ENCODE data around the gene SP2. TPM values are rescaled to one million over a fixed set of nuclear protein-coding genes. Genes with fewer than 3 reads are reported as not detected.

Gene SP2
- total and polyA plus RNA-seq, 2 donors (not counting 1 experiment from before 2014, with no cell fraction given), result 1.5 to 2.6 TPM

DNA sequence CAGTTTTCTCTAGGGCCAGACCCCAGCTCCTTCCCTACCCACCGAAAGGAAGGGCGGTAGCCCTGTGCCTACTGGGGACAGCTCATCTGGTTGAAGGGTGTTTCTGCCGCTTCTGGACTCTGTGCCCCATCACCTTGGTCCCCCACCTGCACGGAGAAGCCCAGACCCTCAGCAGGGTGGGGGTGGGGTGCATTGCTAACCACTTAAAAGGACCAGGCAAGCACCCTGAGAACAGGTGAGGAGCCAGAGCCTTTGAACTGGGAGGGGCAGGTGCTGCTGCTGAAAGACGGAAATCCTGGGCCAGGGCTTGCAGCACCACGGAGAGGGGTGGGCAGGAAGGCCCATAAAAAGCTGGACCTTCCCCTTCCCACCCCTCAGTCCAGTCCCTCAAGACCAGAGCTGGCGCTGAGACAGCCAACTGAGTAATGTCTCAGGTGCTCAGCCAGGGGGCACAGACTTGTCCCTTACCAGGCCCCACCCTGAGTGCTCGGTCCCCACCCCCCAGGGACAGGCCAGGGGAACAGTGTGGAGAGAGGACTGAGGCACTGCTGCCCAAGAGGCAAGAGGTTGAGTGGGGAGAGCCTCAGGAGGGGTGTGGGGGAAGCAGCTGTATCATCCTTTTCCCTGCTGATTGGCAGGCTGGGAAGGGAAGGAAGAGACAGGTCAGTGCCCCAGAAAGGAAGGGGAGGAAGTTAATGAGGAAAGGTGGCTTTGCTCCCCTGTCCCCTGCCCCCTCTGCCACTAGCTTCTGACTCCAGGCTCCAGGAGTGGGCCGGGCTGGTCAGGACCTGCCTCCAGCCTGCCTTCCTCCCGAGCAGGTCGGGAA lies 10.9 kb upstream of the SP2 start:
- no peaks in the 10 kb centered on the region for H3K9me3 ChIP-seq (ENCODE audit: control insufficient read depth, insufficient read depth, low read depth, low read length)
- peaks cover 2% of the 10 kb centered on the region for H3K4me1 ChIP-seq (ENCODE audit: control insufficient read depth, extremely low read depth, insufficient read depth, low read length)
- no peak overlapping the region for H3K9ac ChIP-seq (ENCODE audit: insufficient read depth, low read length)
- no peak overlapping the region for H3K4me2 ChIP-seq (ENCODE audit: extremely low read depth, insufficient read depth, low read length)
- H3K36me3 ChIP-seq (ENCODE audit: control insufficient read depth, insufficient read depth, low read length), result no peaks in the 10 kb centered on the region
- no peaks in the 10 kb centered on the region for H4K20me1 ChIP-seq (ENCODE audit: control insufficient read depth, extremely low read depth, insufficient read depth, low read length)
- TF ChIP-seq, protein P1, sequence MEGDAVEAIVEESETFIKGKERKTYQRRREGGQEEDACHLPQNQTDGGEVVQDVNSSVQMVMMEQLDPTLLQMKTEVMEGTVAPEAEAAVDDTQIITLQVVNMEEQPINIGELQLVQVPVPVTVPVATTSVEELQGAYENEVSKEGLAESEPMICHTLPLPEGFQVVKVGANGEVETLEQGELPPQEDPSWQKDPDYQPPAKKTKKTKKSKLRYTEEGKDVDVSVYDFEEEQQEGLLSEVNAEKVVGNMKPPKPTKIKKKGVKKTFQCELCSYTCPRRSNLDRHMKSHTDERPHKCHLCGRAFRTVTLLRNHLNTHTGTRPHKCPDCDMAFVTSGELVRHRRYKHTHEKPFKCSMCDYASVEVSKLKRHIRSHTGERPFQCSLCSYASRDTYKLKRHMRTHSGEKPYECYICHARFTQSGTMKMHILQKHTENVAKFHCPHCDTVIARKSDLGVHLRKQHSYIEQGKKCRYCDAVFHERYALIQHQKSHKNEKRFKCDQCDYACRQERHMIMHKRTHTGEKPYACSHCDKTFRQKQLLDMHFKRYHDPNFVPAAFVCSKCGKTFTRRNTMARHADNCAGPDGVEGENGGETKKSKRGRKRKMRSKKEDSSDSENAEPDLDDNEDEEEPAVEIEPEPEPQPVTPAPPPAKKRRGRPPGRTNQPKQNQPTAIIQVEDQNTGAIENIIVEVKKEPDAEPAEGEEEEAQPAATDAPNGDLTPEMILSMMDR (conservative IDR thresholded peaks at IDR 0.05 in 1 of 2, IDR thresholded peaks at IDR 0.05 in 1 of 2; ENCODE audit: low read depth in 1 of 2, low read length in 2 of 2), result no peak
- no peak for TF ChIP-seq EZH2 (IDR thresholded peaks at IDR 0.05; ENCODE audit: low read length, missing control alignments)
- H2AFZ ChIP-seq (ENCODE audit: low read length), result no peak overlapping the region
- H3K27me3 ChIP-seq (ENCODE audit: control insufficient read depth, insufficient read depth, low read length), result no peaks in the 10 kb centered on the region
- no peak overlapping the region for H3K27ac ChIP-seq (ENCODE audit: insufficient read depth, low read length)
- no peak for DNase-seq (ENCODE audit: low read depth in 2 of 2)
- no peaks in the 10 kb centered on the region for H3K79me2 ChIP-seq (ENCODE audit: control insufficient read depth, insufficient read depth, low read length)
- H3K4me3 ChIP-seq (replicated peaks in 1 of 4; ENCODE audit: control extremely low read depth in 1 of 4, insufficient read depth in 1 of 4, low read depth in 3 of 4, low read length in 4 of 4), result no peak overlapping the region

GRCh38 chr17:47888293-47888692 lies 7.7 kb upstream of the SP2 start:
- no peak for DNase-seq (ENCODE audit: low read depth in 2 of 2)
- TF ChIP-seq, protein P1 (conservative IDR thresholded peaks at IDR 0.05 in 1 of 2, IDR thresholded peaks at IDR 0.05 in 1 of 2; ENCODE audit: low read depth in 1 of 2, low read length in 2 of 2), result no peak
- TF ChIP-seq EZH2 (IDR thresholded peaks at IDR 0.05; ENCODE audit: low read length, missing control alignments), result no peak
- Histone ChIP-seq H3K9me3 (ENCODE audit: control insufficient read depth, insufficient read depth, low read depth, low read length) (no peaks in the 10 kb centered on the region), H3K27ac (ENCODE audit: insufficient read depth, low read length) (no peak overlapping the region), H2AFZ (ENCODE audit: low read length) (no peak overlapping the region), H3K36me3 (ENCODE audit: control insufficient read depth, insufficient read depth, low read length) (no peaks in the 10 kb centered on the region), H3K4me3 (replicated peaks in 1 of 4; ENCODE audit: control extremely low read depth in 1 of 4, insufficient read depth in 1 of 4, low read depth in 3 of 4, low read length in 4 of 4) (no peak overlapping the region), H3K9ac (ENCODE audit: insufficient read depth, low read length) (no peak overlapping the region), H4K20me1 (ENCODE audit: control insufficient read depth, extremely low read depth, insufficient read depth, low read length) (no peaks in the 10 kb centered on the region), H3K27me3 (ENCODE audit: control insufficient read depth, insufficient read depth, low read length) (no peaks in the 10 kb centered on the region), H3K4me2 (ENCODE audit: extremely low read depth, insufficient read depth, low read length) (no peak overlapping the region), H3K4me1 (ENCODE audit: control insufficient read depth, extremely low read depth, insufficient read depth, low read length) (no peaks in the 10 kb centered on the region), H3K79me2 (ENCODE audit: control insufficient read depth, insufficient read depth, low read length) (no peaks in the 10 kb centered on the region)

DNA sequence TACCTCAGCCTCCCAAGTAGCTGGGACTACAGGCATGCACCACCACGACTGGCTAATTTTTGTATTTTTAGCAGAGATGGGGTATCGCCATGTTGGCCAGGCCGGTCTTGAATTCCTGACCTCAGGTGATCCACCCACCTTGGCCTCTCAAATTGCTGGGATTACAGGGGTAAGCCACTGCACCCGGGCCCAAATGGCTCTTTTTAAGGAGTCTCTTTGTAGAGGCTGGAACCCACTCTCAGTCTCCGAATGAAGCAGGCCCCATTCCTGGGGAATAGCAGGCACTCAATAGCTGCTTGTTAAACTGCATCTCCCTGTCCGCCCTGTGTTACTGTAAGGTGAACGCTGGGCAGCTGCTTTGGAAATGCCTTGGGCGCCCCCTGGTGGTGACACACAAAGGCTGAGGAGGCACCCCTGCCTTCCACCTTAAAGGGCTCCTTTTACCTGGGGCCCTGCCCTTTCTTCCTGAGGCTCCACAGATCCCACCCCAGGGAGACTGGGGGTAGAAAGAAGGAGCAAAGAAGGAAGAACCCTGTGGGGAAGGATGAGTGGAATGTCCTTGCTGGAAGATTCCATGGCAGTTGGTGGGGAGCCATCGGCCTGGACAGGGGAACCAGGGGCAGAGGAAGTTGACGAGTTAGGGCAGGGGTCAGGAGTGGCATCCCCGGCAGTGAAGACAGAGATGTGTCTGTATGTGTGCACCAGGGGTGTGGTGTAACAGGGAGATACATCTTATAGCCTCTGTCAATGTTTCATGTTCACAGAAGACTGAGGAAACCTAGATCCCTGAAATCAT lies 6.1 kb upstream of the SP2 start:
- H3K27me3 ChIP-seq (ENCODE audit: control insufficient read depth, insufficient read depth, low read length), result no peaks in the 10 kb centered on the region
- H2AFZ ChIP-seq (ENCODE audit: low read length), result no peak overlapping the region
- H3K4me3 ChIP-seq (replicated peaks in 1 of 4; ENCODE audit: control extremely low read depth in 1 of 4, insufficient read depth in 1 of 4, low read depth in 3 of 4, low read length in 4 of 4), result no peak overlapping the region
- peak; percentile 67 to 81 for DNase-seq (ENCODE audit: low read depth in 2 of 2)
- H3K4me2 ChIP-seq (ENCODE audit: extremely low read depth, insufficient read depth, low read length), result no peak overlapping the region
- H3K27ac ChIP-seq (ENCODE audit: insufficient read depth, low read length), result no peak overlapping the region
- H3K36me3 ChIP-seq (ENCODE audit: control insufficient read depth, insufficient read depth, low read length), result no peaks in the 10 kb centered on the region
- H3K9ac ChIP-seq (ENCODE audit: insufficient read depth, low read length), result no peak overlapping the region
- no peak for TF ChIP-seq EZH2 (IDR thresholded peaks at IDR 0.05; ENCODE audit: low read length, missing control alignments)
- TF ChIP-seq, protein P1 (conservative IDR thresholded peaks at IDR 0.05 in 1 of 2, IDR thresholded peaks at IDR 0.05 in 1 of 2; ENCODE audit: low read depth in 1 of 2, low read length in 2 of 2), result peak; percentile 86 to 91
- H3K79me2 ChIP-seq (ENCODE audit: control insufficient read depth, insufficient read depth, low read length), result no peaks in the 10 kb centered on the region
- H4K20me1 ChIP-seq (ENCODE audit: control insufficient read depth, extremely low read depth, insufficient read depth, low read length), result no peaks in the 10 kb centered on the region
- no peaks in the 10 kb centered on the region for H3K9me3 ChIP-seq (ENCODE audit: control insufficient read depth, insufficient read depth, low read depth, low read length)
- H3K4me1 ChIP-seq (ENCODE audit: control insufficient read depth, extremely low read depth, insufficient read depth, low read length), result peaks cover 4% of the 10 kb centered on the region
